GM21423 (cell line): ENCODE data around the gene FRMPD2.
"Not testable (repeated sequence)": the region's sequence is repeated elsewhere in the genome, so short reads cannot be mapped to it uniquely, and the experiment has no call there.

ENCODE experiments used
- ATAC-seq: cut with Tn5 transposase; IDR thresholded peaks from one replicate; pipeline ENCODE4 v1.9.1; 2021; ENCODE audit warnings: mild to moderate bottlenecking, moderate library complexity; ENCODE audit not compliant: unreplicated experiment

Gene FRMPD2

DNA sequence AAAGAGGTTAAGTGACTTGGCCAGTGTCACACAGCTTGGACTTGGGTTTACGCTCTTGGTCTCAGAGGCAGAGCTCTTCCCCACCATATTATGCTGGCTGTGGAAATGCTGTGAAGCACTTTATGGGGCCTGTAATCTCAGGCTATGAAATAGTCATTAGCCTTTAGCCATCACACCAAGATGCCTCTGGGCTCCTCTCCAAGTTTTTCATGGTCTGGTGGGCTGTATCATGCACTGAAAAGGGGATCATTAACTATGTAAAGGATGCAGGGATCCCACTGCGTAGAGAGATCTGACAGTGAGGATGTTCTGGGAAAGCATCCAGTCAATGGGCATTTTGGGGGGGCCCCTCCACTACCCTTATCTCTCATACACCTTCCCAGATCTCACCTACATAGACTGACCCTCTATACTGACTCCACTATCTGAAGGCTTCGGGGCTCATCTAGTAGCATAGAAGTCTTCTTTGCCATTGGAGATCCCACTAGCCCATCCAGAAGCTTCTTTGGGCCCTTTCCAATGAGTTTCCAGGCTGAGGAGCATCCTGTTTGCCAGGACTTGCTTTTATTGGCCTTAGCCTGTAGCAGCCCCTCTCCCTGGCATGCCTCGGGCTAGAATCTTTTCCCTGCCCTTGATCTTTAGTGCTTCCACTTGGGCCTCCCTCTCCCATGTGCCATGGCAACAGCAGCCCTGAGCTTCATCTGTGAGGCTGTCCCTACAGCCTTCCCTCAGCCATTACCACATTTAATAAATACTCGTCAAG, 19.6 kb downstream of the FRMPD2 start:
- no peak for ATAC-seq

DNA sequence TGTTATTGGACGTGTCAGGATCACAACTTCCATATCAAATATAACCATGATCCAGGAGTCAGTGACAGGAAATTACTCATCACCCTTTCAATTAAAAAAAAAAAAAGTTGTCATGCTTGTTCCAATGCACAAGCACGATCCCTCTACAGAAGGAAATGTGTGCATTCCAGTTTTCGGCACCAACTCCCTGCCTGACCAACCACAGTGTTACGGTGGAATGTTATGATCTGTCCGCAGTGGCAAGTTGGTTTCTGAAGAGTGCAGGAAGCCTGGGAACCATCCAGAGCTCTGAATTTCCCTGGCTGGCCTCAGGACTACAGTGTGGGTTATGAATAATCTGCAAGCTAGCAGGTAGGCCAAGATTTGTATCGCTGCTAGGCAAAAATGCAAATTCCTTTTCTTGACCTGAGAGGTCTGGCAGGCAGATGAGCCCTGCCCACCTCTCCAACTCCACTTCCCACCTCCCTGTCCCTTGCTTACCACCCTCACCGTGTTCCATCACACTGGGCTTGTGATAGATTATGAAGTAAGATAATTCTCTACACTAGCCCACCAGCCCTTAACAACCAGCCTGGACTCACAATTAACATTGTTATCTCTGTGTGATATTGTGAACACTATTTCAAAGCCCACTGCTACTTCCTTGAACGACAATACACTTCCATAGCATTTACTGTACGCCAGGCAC, 20.4 kb downstream of the FRMPD2 start:
- ATAC-seq, result no peak

DNA sequence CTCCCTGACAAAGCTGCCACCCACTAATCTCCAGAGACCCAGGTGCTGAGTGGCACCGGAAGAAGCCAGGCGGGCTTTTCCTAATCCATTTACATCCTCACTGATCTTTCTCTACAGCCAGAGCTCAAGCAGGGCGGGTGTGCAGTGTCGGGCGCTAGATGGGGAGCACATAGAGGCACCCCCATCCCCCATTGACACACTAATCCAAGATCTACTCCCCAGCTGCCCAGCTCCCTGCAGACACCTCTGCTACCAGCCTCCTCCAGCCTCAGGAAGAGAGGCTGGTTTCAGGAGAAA, 22.2 kb downstream of the FRMPD2 start:
- ATAC-seq, result no peak

DNA sequence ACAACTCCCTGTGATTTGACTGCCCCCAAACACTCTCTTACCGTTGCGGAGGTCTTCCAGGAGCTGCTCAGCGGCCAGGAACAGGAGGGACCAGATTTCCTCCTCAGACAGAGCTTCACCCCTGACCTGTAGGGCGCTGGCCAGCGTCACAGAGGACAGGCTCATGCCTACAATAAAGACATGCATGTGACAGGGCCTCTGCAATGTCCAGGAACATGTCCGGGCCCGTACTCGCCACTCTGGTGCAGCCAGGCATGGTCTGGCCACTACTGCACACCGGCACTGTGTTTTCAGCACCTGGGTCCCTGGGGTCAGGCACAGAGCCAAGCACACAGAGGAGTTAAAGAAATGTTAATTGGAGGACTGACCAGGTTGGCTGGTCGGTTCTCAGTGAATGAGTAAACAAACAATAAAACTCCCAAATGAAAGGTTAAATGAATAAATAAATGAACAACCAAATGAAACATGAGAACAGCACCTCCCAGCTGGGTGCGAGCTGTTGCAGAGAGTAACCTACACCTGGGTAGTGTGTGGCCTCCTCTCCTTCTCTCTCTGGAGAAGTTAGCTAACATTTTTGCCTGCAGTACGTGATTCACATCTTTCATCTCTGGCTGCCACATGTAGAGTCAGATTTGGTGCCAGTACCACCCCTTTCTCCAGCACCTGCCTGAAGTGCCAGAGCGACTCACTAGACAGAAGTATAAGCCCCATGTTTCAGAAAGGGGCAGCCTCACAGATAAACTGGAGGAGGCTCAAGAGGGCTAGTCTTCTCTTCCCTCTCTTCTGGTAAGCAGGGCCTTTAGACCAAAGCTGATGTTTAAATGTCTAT, 22.8 kb downstream of the FRMPD2 start:
- no peak for ATAC-seq

DNA sequence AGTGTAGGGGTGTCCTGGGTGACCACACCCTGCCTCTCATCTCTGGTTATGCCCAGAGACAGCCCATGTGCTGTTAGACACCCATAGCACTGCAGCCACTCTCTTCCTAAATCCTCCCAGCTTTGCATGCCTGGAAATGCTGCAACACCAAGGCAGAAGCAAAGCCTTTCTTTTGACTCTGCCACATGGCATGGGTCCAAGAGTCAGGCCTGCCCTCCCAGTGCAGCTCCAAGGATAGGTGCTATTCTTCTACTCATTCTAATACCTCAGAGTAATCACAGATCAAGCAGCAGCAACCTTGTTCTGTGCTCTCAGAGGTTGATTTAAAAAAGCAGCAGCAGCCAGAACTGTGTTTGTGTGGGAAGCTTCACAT, 23.4 kb downstream of the FRMPD2 start:
- no peak for ATAC-seq

DNA sequence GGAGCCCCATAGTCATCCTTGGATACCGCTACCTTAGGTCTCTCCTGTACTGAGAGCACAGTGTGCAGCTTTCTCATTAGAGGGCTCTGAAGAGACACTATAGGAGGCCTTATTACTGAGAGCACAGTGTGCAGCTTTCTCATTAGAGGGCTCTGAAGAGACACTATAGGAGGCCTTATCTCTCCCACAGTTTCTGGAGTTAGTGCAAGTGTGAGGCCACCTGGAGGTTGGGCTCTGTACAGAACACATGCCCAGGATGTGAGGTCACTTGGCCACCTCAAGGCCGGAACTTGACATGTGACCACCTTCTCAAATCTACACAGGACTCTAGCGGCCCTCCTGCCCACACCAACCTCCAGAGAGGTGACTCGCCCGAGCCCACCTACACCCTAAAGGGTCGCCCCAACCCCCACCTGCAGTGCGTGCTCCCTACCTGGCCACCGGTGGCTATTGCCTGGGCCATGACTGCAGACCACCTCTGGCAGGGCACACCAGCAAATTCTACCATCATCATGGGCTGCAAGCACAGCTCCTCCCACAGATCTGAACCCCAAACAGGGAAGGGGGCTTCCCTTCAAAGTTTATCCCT, 24.6 kb downstream of the FRMPD2 start:
- no peak for ATAC-seq

DNA sequence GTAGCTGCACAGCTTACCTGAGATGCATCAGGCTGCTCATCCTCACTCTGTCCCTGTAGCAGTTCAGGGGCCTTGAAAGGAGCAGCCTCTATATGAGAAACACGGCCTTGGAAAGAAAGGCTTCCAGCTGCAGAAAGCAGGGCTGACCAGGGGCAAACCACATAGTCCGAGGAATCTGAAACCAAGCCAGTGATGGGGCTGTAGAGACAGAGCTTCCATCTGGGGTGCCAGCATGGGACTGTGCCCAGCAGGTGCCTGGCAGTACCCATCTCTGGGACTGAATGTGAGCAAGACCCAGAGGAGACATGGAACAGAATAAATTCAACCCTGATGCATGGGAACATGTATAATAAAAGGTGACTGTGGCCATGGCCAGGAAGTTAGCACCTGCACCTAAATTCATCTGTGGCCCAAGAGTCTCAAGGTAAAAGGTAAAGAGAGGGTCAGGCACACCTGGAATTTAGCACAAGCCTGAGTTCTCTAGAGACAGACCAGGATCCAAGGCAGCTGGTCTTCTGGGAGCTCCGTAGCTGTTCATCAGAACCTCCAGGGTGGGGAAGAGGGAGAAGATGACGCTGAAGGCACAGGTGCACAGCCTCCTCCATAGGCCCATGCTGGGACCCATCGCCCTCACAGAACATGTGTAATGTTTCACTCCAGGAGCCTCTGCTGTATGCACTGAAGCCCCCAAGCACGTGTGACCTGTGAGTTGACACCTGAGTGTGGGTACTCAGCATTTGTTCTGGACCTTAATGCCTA, 25.3 kb downstream of the FRMPD2 start:
- ATAC-seq, result no peak

DNA sequence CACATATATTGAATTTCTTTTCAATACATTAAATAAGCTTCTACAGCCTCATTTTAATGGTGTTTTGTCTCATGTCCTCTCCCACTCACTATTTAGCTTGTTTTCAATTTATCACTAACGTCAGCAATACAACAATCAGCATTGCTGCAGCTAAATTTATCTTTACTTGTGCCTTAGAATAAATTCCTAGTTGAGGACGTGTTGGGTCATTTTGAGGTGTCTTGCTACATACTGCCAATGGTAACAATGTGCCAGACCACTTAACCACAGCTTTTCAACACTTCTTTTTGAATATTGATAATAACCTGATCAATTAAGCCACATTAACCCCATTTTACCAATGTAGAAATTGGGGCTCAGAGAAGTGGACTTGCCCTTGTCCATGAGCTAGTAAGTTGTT, 26.0 kb downstream of the FRMPD2 start:
- no peak for ATAC-seq

DNA sequence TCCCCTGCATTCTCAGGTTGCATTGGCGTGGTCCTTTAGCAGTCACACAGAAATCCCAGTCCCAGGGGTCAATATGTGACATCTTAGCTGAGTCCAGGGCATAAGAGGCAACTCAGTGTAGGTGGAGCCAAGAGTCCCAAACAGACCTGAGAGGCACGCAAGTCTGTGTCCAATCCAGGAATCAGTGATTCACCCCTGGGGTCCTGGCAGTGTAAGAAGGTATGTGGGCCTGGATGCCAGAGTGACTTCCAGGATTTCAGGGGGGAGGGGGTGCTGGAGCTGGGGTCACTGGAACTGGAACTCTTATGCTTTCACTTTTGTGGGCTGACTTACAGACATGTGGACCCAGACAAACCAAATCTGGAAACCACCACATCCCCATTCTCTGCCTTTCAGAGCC, 26.8 kb downstream of the FRMPD2 start:
- no peak for ATAC-seq

DNA sequence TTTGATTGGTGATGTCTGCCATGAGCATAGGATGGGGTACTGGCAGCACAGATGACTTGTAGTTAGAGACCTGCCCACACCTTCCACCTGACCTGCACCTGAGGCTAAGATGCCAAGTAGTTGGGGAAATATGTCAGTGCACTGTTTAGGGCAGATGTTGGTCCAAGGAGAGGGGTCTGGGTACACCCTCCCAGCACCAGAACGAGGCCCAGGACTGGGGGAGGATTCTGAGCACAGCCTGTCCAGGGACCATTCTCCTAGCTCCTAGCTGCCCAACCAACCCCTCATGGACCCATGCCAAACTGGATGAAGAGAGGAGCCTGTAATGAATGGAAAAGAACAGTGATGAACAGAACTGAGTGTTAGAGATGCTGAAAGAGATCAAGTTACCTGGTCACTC, 28.0 kb downstream of the FRMPD2 start:
- ATAC-seq, result no peak

DNA sequence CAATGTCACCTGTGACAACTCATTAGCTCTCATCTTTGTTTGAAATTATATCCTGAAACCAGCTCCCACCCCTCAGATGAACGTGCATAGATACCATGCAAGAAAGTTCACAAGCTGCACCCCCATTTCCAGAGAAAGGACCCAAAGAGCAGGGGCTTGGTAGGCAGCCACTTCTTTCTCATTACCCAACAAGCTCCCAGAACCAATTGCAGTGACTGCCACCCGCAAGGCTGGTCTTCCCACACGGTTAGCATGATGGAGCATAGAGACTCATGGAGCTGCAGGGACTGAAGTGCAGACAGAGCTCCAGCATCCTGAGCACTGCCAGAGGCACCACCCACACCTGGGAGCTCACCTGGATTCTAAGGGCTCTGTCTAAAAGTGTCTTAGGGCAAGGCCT, 28.5 kb downstream of the FRMPD2 start:
- ATAC-seq, result no peak

DNA sequence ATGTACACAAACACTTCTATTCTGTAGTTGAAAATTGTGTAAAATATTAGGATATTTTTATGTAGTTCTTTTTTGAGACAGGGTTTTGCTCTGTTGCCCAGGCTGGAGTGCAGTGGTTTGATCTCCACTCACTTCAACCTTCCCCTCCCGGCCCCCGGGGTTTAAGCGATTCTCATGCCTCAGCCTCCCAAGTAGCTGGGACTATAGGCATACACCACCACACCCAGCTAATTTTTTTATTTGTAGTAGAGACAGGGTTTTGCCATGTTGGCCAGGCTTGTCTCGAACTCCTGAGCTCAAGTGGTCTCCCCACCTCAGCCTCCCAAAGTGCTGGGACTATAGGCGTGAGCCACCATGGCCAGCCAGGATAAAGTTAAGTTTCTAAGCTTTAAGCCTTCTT, 30.6 kb downstream of the FRMPD2 start:
- ATAC-seq, result not testable (repeated sequence)

DNA sequence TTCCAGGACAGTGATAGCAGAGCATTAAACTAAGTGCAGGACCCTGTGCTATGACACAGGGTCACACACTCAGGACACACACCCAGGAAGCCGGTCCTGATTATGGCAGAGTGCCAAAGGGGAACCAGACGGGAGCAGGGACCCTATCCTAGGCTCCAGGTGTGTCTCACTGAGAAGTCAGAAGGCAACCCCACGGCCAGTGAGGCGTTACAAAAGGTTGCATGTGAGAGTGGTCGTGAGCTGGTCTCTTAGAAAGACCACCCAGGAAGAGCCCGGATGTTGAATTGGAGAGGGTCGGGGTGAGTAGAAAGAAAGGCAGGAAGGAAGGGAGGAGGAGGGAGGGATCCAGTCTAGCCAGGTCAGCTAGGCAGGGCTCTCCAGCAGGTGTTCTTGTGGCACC, 31.0 kb downstream of the FRMPD2 start:
- no peak for ATAC-seq

DNA sequence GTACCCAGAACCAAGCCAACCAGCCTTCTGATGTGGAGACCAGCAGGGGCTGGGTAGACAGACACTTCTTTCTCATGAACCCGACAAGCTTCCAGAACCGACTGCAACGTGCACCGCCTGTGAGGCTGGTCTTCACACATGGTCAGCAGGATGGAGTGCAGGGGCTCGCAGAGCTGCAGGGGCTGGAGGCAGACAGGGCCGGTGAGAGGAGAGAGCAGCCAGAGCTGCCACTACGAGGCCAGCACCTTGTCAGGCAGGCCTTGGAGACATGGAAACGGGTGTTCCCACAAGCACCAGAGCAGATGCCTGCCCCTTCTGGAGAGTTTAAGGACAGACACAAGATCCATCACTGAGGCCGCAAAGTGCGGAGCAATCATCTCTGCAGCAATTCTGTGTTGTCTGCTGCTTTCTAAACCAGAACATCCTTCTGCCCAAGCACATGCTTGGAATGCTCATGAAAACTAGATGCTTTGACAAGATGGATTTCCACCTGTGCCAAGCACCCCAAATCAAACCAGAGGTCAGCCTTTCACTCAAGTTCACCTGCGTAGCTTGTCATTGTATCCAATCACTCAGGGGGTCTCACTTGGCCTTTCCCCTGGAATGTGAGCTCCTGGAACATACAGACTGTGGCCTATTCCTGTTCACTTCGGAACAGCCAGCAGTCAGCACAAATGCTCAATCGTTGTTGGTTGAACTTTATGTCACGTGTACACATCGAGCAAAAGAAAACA, 32.2 kb downstream of the FRMPD2 start:
- no peak for ATAC-seq

DNA sequence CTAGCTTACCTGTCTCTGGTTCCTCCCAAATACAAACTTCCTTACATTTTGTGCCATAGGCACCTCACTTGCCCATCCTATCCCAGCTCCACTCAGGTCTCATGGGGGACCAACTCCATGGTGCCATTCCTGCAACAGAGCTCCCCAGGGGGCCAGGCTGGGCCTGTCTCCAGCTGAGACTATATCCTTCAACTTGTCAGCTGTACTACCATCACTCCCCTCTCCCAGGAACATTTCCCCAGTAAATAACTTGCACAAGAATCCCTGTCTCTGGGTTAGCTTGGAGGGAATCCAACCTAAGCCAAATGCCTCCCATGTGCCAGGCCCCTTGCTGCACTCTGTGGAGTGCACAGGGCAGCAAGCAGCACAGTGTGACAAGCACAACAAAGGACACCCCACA, 33.2 kb downstream of the FRMPD2 start:
- ATAC-seq, result no peak

DNA sequence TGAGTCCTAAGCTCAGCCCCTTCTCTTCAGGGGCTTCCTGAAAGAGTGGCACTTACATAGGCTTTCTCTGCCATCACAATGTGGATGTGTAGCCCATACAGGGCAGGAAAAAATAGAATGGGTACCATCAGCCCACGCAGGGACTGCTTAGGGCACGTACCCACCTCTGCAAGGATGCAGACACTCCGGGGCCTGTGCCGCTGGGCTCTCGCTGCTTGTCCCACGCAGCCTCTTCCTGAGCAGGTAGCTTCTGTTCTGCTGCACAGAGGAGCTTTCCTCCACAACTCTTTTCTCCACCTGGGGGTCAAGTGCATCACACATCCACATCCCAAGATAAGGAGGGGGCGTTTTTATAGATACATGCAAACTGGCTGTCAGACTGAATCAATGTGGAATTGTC, 34.3 kb downstream of the FRMPD2 start:
- ATAC-seq, result no peak

DNA sequence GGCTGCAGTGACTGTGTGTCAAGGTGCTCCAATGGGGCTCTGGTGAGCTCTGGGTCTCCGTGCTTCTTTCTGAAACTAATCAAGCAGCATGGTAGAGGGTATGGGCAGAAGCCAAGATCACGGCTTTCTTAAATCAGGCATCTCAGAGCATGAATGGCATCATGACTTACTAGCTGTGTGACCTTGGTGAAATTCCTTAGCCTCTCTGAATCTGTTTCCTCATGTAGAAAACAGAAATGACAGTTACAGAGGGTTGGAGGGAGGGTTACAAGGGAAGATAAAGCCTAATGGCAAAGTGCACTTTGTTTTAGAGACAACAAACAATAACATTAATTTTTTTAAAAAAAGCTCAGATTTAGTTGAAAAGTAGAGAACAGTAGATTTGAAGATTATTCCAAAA, 34.9 kb downstream of the FRMPD2 start:
- ATAC-seq, result no peak

DNA sequence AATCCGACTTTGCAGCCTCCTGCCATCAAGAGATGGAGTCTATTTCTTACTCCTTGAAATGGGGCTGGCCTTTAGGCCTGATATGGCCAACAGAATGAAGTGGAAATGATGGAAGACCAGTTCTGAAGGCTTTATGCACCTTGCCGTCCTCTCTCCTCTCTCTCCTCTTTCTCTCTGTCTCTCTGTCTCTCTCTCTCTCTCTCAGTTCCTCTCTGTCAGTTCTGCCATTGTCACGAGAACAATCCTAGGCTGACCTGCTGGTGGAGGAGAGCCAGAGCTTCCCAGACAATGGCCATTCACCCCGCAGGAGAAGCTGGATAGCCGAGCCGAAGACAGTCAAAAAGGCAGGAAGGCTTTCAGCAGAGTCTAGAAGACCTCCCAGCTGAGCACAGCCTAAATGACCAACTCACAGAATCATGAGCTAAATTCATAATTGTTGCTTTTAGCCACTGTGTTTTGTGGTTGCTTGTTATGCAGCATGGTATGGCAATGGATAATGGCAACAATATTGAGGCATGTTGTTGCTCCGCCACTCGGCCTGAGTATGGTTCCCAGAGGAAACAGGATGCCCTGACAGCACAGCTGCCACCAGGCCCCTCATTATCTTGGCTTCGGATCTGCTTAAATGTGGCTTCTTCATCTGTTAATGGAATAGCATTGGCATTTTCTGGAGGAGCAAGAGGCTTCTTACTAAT, 35.5 kb downstream of the FRMPD2 start:
- ATAC-seq, result no peak
